ENCODE measurements around the gene LDAH.
"Not testable (repeated sequence)": the region's sequence is repeated elsewhere in the genome, so short reads cannot be mapped to it uniquely, and the experiment has no call there.

LDAH gene

DNA sequence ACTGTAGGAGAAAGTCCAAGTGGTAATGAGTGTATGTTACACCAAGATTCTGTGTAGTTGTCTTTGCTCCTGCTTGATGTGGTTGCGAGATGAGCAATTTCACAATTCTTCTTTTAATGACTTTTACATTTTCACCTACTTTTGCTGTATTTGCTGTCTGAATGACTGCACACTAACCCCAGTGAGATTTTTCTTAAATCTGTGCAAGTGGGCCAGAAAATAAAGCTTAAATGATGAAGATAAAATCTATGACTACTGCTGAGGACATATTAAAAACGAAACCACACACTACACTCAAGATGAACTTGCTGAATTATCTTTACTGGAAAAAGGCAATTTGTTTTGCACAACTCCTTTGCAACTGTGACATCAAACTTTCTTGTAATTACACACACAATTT is 4.1 kb downstream of the LDAH start:
- DNase-seq (ENCODE audit: low spot score), result peak; percentile 19
- peaks cover 20% of the 10 kb centered on the region for H3K36me3 Mint-ChIP-seq (ENCODE audit: low read depth)
- no peak overlapping the region for H3K4me3 Mint-ChIP-seq
- H3K27me3 Mint-ChIP-seq (ENCODE audit: low read depth), result no peaks in the 10 kb centered on the region
- peaks cover 31% of the 10 kb centered on the region for H3K4me1 Mint-ChIP-seq (ENCODE audit: low read depth)
- peaks cover 3% of the 10 kb centered on the region for H3K9me3 Mint-ChIP-seq
- H3K27ac Mint-ChIP-seq, result peak overlapping the region; percentile 11

DNA sequence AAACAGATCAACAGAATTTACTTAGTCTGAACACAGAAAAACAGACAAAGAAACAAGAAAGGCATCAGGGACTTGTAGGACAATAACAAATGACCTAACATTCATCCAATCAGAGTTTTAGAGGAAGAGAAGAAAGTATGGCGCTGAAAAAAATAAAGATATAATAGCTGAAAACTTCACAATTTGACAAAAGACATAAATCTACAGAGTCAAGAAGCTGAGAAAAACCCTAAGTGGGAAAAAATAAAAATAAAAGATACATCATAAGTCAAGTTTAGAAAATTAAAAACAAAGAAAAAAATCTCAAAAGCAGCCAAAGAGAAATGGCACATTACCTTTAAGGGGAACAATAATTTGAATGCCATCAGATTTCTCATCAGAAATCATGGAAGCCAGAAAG is 7.7 kb downstream of the LDAH start:
- peaks cover 3% of the 10 kb centered on the region for H3K9me3 Mint-ChIP-seq
- peaks cover 16% of the 10 kb centered on the region for H3K36me3 Mint-ChIP-seq (ENCODE audit: low read depth)
- no peak for DNase-seq (ENCODE audit: low spot score)
- no peaks in the 10 kb centered on the region for H3K27me3 Mint-ChIP-seq (ENCODE audit: low read depth)
- H3K27ac Mint-ChIP-seq, result no peak overlapping the region
- H3K4me1 Mint-ChIP-seq (ENCODE audit: low read depth), result peaks cover 24% of the 10 kb centered on the region
- H3K4me3 Mint-ChIP-seq, result no peak overlapping the region

DNA sequence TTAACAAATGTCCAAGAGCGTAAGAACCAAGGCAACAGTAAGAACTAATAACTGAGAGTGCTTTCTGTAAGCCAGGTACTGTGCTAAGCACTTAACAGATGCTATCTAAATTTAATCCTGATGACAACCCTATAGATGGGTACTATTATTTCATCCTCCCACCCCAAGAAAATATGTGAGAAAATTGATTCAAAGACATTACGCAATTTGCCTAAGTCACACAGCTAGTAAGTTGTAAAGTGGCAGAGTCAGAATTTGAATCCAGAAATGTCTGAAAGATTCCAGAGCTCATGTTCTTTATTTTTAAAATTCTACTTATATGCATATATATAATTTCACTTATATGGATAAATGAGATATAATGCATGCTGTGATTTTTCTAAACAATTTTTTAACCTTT is 10.1 kb downstream of the LDAH start:
- H3K36me3 Mint-ChIP-seq (ENCODE audit: low read depth), result peaks cover 14% of the 10 kb centered on the region
- H3K4me1 Mint-ChIP-seq (ENCODE audit: low read depth), result peaks cover 11% of the 10 kb centered on the region
- H3K9me3 Mint-ChIP-seq, result peaks cover 3% of the 10 kb centered on the region
- no peak overlapping the region for H3K4me3 Mint-ChIP-seq
- H3K27me3 Mint-ChIP-seq (ENCODE audit: low read depth), result no peaks in the 10 kb centered on the region
- no peak overlapping the region for H3K27ac Mint-ChIP-seq
- DNase-seq (ENCODE audit: low spot score), result no peak

DNA sequence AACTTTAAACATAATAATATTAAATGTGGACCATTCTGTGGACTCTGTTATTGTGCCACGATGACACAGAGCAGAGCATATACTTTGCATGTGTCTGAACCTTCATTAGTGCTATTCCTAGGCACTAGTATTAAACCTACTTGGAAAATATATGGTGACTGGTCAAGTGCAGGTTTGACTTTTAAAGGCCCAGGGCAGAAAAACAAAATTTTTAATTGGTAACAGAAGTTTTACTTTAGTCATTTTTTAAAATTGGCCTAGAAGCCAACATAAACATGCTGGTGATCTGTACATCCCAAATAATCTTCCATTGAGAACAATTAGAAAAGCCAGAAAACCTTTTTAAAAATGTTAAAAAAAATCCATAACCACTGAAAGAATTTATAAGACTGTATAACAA is 16.6 kb downstream of the LDAH start:
- DNase-seq (ENCODE audit: low spot score), result no peak
- no peak overlapping the region for H3K27ac Mint-ChIP-seq
- no peaks in the 10 kb centered on the region for H3K36me3 Mint-ChIP-seq (ENCODE audit: low read depth)
- H3K4me1 Mint-ChIP-seq (ENCODE audit: low read depth), result peaks cover 2% of the 10 kb centered on the region
- H3K27me3 Mint-ChIP-seq (ENCODE audit: low read depth), result no peaks in the 10 kb centered on the region
- no peaks in the 10 kb centered on the region for H3K9me3 Mint-ChIP-seq
- no peak overlapping the region for H3K4me3 Mint-ChIP-seq

DNA sequence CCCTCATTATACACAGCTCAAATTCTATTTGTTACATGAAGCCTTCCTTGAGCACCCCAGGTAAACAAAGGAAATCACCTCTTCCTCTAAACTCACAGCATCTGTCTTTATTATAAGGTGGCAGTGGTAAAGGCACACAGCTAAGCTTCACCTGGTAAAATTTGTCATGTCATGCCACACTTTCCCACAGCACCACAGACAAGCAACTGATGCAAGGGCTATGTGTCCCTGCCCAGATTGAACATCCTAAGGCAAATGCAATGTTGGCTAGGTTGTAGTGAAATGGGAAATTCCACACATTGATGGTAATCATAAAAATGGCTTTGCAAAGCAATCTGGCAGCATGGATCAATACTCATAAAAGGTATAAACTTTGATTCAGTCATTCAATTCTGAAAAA is 18.9 kb downstream of the LDAH start:
- no peak for DNase-seq (ENCODE audit: low spot score)
- H3K4me1 Mint-ChIP-seq (ENCODE audit: low read depth), result peaks cover 2% of the 10 kb centered on the region
- no peaks in the 10 kb centered on the region for H3K27me3 Mint-ChIP-seq (ENCODE audit: low read depth)
- H3K4me3 Mint-ChIP-seq, result no peak overlapping the region
- no peaks in the 10 kb centered on the region for H3K36me3 Mint-ChIP-seq (ENCODE audit: low read depth)
- no peaks in the 10 kb centered on the region for H3K9me3 Mint-ChIP-seq
- H3K27ac Mint-ChIP-seq, result no peak overlapping the region

DNA sequence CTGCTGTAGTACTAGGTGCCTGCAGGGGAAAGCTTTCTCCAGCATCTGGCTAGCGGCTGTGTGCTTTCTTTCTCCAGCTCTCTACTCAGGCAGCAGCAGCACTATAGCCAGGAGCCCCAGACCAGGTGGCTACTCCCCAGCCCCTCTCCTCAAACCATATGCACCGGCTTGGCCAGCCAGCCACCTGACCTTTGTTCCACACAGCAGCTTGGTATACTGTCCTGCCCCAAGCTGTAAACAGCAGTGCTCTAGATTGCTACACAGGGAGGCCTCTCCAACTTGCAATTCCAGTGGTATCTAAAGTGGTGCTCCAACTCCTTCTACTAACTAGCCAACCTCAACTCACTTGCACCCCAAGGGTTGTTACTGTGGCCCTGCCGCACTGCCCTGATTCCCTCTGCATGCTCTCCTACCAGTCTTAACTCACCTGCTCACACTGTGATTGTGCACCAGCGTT is 19.6 kb downstream of the LDAH start:
- H3K27ac Mint-ChIP-seq, result no peak overlapping the region
- DNase-seq (ENCODE audit: low spot score), result no peak
- no peaks in the 10 kb centered on the region for H3K9me3 Mint-ChIP-seq
- H3K4me3 Mint-ChIP-seq, result no peak overlapping the region
- H3K36me3 Mint-ChIP-seq (ENCODE audit: low read depth), result peaks cover under 1% of the 10 kb centered on the region
- peaks cover 2% of the 10 kb centered on the region for H3K4me1 Mint-ChIP-seq (ENCODE audit: low read depth)
- no peaks in the 10 kb centered on the region for H3K27me3 Mint-ChIP-seq (ENCODE audit: low read depth)

DNA sequence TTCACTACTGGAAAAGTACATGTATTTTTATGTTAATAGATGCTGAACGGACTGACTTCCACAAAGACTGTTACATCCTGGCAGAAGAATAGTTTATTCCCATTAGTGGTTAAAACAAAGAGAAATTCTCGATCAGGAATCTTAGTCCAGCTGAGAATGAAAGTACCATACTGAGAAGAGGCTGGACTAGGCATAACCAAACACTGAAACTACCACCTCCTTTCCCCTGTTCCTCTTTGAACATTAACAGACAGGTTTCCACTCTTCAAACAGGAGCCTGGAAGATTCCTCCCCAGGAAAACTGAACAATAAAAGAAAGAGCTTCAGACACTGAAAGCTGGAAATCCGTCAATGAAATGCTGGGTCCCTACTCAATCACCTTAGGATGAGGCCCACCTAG is 25.8 kb downstream of the LDAH start:
- H3K4me3 Mint-ChIP-seq, result no peak overlapping the region
- peaks cover 34% of the 10 kb centered on the region for H3K36me3 Mint-ChIP-seq (ENCODE audit: low read depth)
- DNase-seq (ENCODE audit: low spot score), result no peak
- H3K4me1 Mint-ChIP-seq (ENCODE audit: low read depth), result peaks cover 6% of the 10 kb centered on the region
- peaks cover 12% of the 10 kb centered on the region for H3K9me3 Mint-ChIP-seq
- no peaks in the 10 kb centered on the region for H3K27me3 Mint-ChIP-seq (ENCODE audit: low read depth)
- H3K27ac Mint-ChIP-seq, result no peak overlapping the region

DNA sequence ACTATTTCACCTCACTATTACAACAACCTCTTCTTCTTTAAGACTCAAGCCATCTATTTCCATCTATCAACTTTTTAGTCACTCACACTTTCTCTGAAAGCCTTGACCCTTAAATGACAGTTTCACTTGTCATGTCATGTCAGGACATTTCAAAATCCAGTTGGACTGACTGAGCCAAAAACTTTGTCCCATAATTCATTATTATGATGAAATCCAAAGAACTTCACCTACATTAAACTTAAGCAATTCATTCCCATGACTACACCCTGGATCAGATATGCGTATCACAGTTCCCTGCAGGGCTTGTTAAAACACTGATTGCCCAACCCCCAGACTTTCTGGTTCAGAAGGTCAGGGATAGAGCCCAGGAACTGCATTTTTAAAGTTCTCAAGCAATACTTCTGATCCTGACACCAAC is 26.5 kb downstream of the LDAH start:
- no peak for DNase-seq (ENCODE audit: low spot score)
- peaks cover 6% of the 10 kb centered on the region for H3K4me1 Mint-ChIP-seq (ENCODE audit: low read depth)
- H3K9me3 Mint-ChIP-seq, result peaks cover 12% of the 10 kb centered on the region
- no peak overlapping the region for H3K4me3 Mint-ChIP-seq
- H3K27ac Mint-ChIP-seq, result no peak overlapping the region
- peaks cover 34% of the 10 kb centered on the region for H3K36me3 Mint-ChIP-seq (ENCODE audit: low read depth)
- H3K27me3 Mint-ChIP-seq (ENCODE audit: low read depth), result no peaks in the 10 kb centered on the region

DNA sequence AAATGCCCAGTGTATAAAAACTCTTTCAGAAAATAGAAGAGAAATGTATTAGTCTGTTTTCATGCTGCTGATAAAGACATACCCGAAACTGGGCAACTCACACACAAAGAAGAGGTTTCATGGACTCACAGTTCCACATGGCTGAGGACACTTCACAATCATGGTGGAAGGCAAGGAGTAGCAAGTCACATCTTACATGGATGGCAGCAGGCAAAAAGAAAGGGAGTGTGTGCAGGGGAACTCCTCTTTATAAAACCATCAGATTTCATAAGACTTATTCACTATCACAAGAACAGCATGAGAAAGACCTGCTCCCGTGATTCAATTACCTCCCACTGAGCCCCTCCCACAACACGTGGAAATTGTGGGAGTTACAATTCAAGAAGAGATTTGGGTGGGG is 29.0 kb downstream of the LDAH start:
- H3K27me3 Mint-ChIP-seq (ENCODE audit: low read depth); H3K27ac Mint-ChIP-seq; DNase-seq (ENCODE audit: low spot score); H3K4me1 Mint-ChIP-seq (ENCODE audit: low read depth); H3K4me3 Mint-ChIP-seq: not testable (repeated sequence)
- Mint-ChIP-seq H3K9me3 (peaks cover 12% of the 10 kb centered on the region), H3K36me3 (ENCODE audit: low read depth) (peaks cover 36% of the 10 kb centered on the region)

DNA sequence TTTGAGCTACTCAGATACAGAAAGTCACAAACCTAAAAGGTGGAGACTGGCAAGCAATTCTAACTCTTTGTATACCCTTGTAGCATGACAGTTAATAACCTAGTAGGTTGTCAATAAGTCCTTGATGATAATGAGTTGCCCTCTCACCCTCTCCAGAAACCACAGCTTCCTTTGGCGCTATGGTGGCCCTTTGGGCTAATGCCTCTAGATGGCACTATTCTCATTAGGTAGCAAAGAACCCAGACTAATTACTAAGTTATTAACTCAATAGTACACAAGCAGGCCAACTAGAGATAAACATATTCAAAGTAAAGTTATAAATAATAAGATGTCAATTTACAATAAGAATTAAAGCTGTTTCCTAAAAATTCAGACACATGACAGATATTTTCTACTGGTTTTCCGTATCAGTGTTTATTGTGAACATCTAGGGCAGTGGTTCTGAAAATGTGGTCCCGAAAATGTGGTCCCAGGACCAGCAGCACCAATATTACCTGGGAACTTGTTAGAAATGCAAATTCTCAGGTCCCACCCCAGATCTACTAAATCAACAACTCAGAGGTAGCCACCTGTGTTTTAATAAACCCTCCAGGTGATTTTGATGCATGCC is 41.1 kb downstream of the LDAH start:
- Mint-ChIP-seq H3K36me3 (ENCODE audit: low read depth) (peaks cover 5% of the 10 kb centered on the region), H3K4me3 (no peak overlapping the region), H3K4me1 (ENCODE audit: low read depth) (peaks cover 7% of the 10 kb centered on the region), H3K9me3 (no peaks in the 10 kb centered on the region), H3K27me3 (ENCODE audit: low read depth) (no peaks in the 10 kb centered on the region), H3K27ac (no peak overlapping the region)
- DNase-seq (ENCODE audit: low spot score), result no peak

DNA sequence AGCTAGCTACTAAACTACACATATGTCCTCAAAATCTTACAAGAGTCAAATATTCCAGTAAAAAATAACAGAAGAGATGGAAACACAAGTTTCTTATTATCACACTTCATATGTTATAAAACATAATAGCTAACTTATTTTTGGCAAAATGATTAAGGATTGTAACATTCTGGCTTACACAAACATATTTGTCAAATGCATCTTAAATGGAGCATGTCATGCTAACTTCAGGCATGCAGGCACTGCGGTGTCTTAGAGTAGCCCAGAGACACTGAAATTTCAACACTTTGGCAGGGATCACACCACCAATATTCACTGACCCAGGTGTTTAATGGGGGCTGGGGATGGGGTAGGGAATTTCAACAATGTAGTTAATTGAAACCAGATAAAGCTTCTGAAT is 51.6 kb downstream of the LDAH start:
- H3K4me1 Mint-ChIP-seq (ENCODE audit: low read depth), result no peaks in the 10 kb centered on the region
- peaks cover 7% of the 10 kb centered on the region for H3K9me3 Mint-ChIP-seq
- H3K27me3 Mint-ChIP-seq (ENCODE audit: low read depth), result no peaks in the 10 kb centered on the region
- H3K36me3 Mint-ChIP-seq (ENCODE audit: low read depth), result peaks cover 21% of the 10 kb centered on the region
- H3K4me3 Mint-ChIP-seq, result no peak overlapping the region
- no peak for DNase-seq (ENCODE audit: low spot score)
- no peak overlapping the region for H3K27ac Mint-ChIP-seq

DNA sequence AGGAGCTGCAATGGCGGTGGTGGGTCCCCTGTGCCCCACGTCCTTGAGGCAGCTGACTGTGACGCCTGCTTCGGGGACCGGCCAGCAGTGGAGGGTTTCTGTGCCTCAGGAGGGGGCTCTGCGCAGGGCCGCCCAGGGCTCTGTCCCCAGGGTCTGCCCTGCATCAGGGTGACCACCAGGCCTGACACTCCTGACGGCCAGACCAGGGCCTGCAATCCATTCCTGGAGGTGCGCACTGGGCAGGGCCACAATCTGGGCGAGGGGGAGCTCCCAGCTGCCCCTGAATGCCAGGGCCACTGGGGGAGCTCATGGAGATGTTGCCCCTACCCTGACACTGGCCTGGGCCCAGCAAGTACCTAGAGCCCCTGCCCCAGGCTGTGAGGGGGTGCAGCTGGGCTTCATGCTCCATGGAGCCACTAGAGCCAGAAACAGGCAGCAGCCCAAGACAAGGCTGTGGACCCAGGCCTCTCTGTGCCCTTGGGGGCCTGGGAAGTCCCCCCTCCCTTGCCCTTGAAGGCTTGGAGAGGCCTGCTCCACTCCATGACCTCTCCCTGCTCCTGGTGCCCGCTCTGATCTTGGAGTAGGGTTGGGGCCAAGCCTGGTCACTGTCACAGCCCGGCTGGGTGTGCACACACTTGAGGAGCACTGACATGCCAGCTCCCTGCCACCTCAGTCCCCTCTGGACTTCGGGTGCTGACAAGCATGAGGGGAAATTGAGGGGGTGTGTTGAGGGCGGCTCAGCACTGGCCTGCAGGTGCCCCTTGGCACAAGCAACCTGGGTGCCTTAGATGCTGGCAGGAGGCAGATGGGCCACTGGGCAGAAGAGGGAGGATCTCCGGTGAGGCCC is 55.9 kb downstream of the LDAH start:
- Mint-ChIP-seq H3K9me3 (peaks cover 7% of the 10 kb centered on the region), H3K27me3 (ENCODE audit: low read depth) (no peaks in the 10 kb centered on the region), H3K4me1 (ENCODE audit: low read depth) (no peaks in the 10 kb centered on the region), H3K27ac (no peak overlapping the region), H3K4me3 (no peak overlapping the region), H3K36me3 (ENCODE audit: low read depth) (peaks cover 28% of the 10 kb centered on the region)
- DNase-seq (ENCODE audit: low spot score), result no peak

DNA sequence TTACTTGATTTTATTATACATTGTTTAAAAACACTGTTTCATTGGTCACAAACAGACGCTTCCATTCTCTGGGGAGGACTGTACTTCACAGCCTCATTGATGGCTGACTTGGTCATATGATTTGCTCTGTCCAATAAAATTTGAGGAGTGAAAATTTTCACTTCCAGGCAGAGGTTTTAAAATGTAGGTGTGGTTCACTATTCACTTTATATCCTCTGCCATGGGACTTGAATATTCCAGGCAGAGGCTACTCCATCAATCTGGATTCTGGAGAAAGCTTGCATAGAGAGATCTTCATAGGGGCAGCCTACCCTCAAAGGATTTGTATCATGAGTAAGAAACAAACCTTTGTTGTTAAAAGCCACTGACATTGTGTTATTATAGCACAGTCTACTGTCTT is 56.7 kb downstream of the LDAH start:
- DNase-seq (ENCODE audit: low spot score), result no peak
- H3K4me1 Mint-ChIP-seq (ENCODE audit: low read depth), result no peaks in the 10 kb centered on the region
- no peak overlapping the region for H3K27ac Mint-ChIP-seq
- H3K27me3 Mint-ChIP-seq (ENCODE audit: low read depth), result no peaks in the 10 kb centered on the region
- peaks cover 7% of the 10 kb centered on the region for H3K9me3 Mint-ChIP-seq
- peaks cover 28% of the 10 kb centered on the region for H3K36me3 Mint-ChIP-seq (ENCODE audit: low read depth)
- no peak overlapping the region for H3K4me3 Mint-ChIP-seq

DNA sequence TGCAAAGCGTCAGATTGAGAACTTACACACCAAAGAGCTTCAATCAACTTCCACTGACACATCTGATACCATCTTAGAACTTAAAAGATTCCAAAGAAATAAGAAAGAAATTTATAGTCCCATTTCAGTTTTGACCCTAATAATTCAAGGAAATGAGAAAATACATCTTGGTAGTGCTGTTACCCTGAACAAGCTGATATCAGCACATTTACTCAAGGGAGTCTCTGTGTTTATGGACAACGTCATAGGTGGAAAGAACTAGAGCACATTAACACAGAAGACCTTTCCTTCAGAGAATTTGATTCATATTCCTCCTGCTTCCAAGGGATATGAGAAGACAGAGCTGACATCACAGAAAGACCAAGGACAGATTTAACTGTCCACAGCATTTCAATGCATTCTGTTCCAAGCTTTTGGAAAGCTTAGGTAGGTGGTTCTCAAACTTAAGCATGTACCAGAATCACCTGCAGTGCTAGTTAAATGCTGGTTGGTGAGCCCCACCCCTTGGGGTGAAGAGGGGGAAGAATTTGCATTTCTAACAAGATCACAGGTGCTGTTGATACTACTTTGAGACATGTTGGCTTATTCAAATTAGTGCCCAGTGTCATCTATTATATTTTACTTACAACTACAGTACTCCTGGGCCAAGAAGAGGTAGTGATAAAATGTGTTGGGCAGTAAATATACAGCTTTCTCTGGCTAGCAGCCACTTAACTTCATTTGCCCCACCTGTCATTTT is 59.8 kb downstream of the LDAH start:
- Mint-ChIP-seq H3K36me3 (ENCODE audit: low read depth) (peaks cover 34% of the 10 kb centered on the region), H3K27ac (no peak overlapping the region), H3K27me3 (ENCODE audit: low read depth) (no peaks in the 10 kb centered on the region), H3K4me3 (no peak overlapping the region), H3K9me3 (peaks cover 6% of the 10 kb centered on the region), H3K4me1 (ENCODE audit: low read depth) (no peaks in the 10 kb centered on the region)
- no peak for DNase-seq (ENCODE audit: low spot score)

Measured in T-helper 2 cell treated with Interferon-gamma antibody and Interleukin-4, amounts not matched to agents 5 μg/mL and 100 μg/mL, for 36 hours (primary cell).